ENCODE results near the gene PHKB.
"Not testable (repeated sequence)": the region's sequence is repeated elsewhere in the genome, so short reads cannot be mapped to it uniquely, and the experiment has no call there.

PHKB gene

GRCh38 chr16:47460711-47461597, at the start of gene PHKB, which contains the start of gene ITFG1:
Gene PHKB (plus strand): TSS chr16:47461331. CDS start chr16:47461351, 20 bp downstream.
Gene ITFG1 (minus strand): TSS chr16:47461063. CDS start chr16:47461045, 18 bp downstream.
- no peaks in the 10 kb centered on the region for H3K27me3 ChIP-seq (ENCODE audit: control insufficient read depth, insufficient read depth, low read length)
- peaks cover 16% of the 10 kb centered on the region for H3K4me1 ChIP-seq (ENCODE audit: control insufficient read depth, low read depth, low read length)
- H3K9me3 ChIP-seq (ENCODE audit: control insufficient read depth, low read depth, low read length): no peaks in the 10 kb centered on the region
- peak within 1 kb of the TSS; percentile 33 for H3K27ac ChIP-seq (ENCODE audit: low read length)
- H3K36me3 ChIP-seq (ENCODE audit: control insufficient read depth, low read depth, low read length): peaks cover 7% of the 10 kb centered on the region
- peak within 1 kb of the TSS; percentile 79 for H3K4me3 ChIP-seq (ENCODE audit: low read length)
- H3K9ac ChIP-seq (ENCODE audit: low read length): peak within 1 kb of the TSS; percentile 78

- H3K4me3 ChIP-seq (ENCODE audit: low read length): no peak overlapping the region
- no peaks in the 10 kb centered on the region for H3K4me1 ChIP-seq (ENCODE audit: control insufficient read depth, low read depth, low read length)
- no peak overlapping the region for H3K9ac ChIP-seq (ENCODE audit: low read length)
These were observed 48.1 kb upstream of the PHKB start for GRCh38 chr16:47413041-47413440.

GRCh38 chr16:47416869-47417268, 44.3 kb upstream of the PHKB start:
- Histone ChIP-seq H3K27me3 (ENCODE audit: control insufficient read depth, insufficient read depth, low read length) (no peaks in the 10 kb centered on the region), H3K9ac (ENCODE audit: low read length) (no peak overlapping the region), H3K4me1 (ENCODE audit: control insufficient read depth, low read depth, low read length) (no peaks in the 10 kb centered on the region), H3K9me3 (ENCODE audit: control insufficient read depth, low read depth, low read length) (no peaks in the 10 kb centered on the region), H3K4me3 (ENCODE audit: low read length) (no peak overlapping the region), H3K27ac (ENCODE audit: low read length) (no peak overlapping the region), H3K36me3 (ENCODE audit: control insufficient read depth, low read depth, low read length) (no peaks in the 10 kb centered on the region)

More at GRCh38 chr16:47413041-47413440, 48.1 kb upstream of the PHKB start:
- no peaks in the 10 kb centered on the region for H3K9me3 ChIP-seq (ENCODE audit: control insufficient read depth, low read depth, low read length)
- no peak overlapping the region for H3K27ac ChIP-seq (ENCODE audit: low read length)
- no peaks in the 10 kb centered on the region for H3K27me3 ChIP-seq (ENCODE audit: control insufficient read depth, insufficient read depth, low read length)
- H3K36me3 ChIP-seq (ENCODE audit: control insufficient read depth, low read depth, low read length): no peaks in the 10 kb centered on the region

- no peak overlapping the region for H3K9ac ChIP-seq (ENCODE audit: low read length)
- peaks cover 3% of the 10 kb centered on the region for H3K4me1 ChIP-seq (ENCODE audit: control insufficient read depth, low read depth, low read length)
- no peaks in the 10 kb centered on the region for H3K9me3 ChIP-seq (ENCODE audit: control insufficient read depth, low read depth, low read length)
- H3K27ac ChIP-seq (ENCODE audit: low read length): no peak overlapping the region
- peaks cover 5% of the 10 kb centered on the region for H3K36me3 ChIP-seq (ENCODE audit: control insufficient read depth, low read depth, low read length)
- no peaks in the 10 kb centered on the region for H3K27me3 ChIP-seq (ENCODE audit: control insufficient read depth, insufficient read depth, low read length)
- no peak overlapping the region for H3K4me3 ChIP-seq (ENCODE audit: low read length)
These were observed 36.3 kb upstream of the PHKB start for GRCh38 chr16:47424846-47425245.

GRCh38 chr16:47426806-47427205, 34.3 kb upstream of the PHKB start:
- peaks cover 5% of the 10 kb centered on the region for H3K36me3 ChIP-seq (ENCODE audit: control insufficient read depth, low read depth, low read length)
- peaks cover 3% of the 10 kb centered on the region for H3K4me1 ChIP-seq (ENCODE audit: control insufficient read depth, low read depth, low read length)
- H3K27me3 ChIP-seq (ENCODE audit: control insufficient read depth, insufficient read depth, low read length): no peaks in the 10 kb centered on the region
- no peak overlapping the region for H3K4me3 ChIP-seq (ENCODE audit: low read length)
- no peak overlapping the region for H3K9ac ChIP-seq (ENCODE audit: low read length)
- H3K27ac ChIP-seq (ENCODE audit: low read length): no peak overlapping the region
- no peaks in the 10 kb centered on the region for H3K9me3 ChIP-seq (ENCODE audit: control insufficient read depth, low read depth, low read length)

- Histone ChIP-seq H3K4me3 (ENCODE audit: low read length) (no peak overlapping the region), H3K27me3 (ENCODE audit: control insufficient read depth, insufficient read depth, low read length) (no peaks in the 10 kb centered on the region), H3K27ac (ENCODE audit: low read length) (no peak overlapping the region), H3K9me3 (ENCODE audit: control insufficient read depth, low read depth, low read length) (no peaks in the 10 kb centered on the region), H3K36me3 (ENCODE audit: control insufficient read depth, low read depth, low read length) (peaks cover 5% of the 10 kb centered on the region), H3K4me1 (ENCODE audit: control insufficient read depth, low read depth, low read length) (no peaks in the 10 kb centered on the region), H3K9ac (ENCODE audit: low read length) (no peak overlapping the region)
These were observed 29.2 kb upstream of the PHKB start for GRCh38 chr16:47431960-47432359.

- H3K36me3 ChIP-seq (ENCODE audit: control insufficient read depth, low read depth, low read length); H3K4me1 ChIP-seq (ENCODE audit: control insufficient read depth, low read depth, low read length); H3K4me3 ChIP-seq (ENCODE audit: low read length); H3K9me3 ChIP-seq (ENCODE audit: control insufficient read depth, low read depth, low read length); H3K27me3 ChIP-seq (ENCODE audit: control insufficient read depth, insufficient read depth, low read length); H3K9ac ChIP-seq (ENCODE audit: low read length); H3K27ac ChIP-seq (ENCODE audit: low read length): not testable (repeated sequence)
These were observed 26.9 kb upstream of the PHKB start for GRCh38 chr16:47434274-47434673.

GRCh38 chr16:47440066-47440465, 21.1 kb upstream of the PHKB start:
- not testable (repeated sequence) for H3K36me3 ChIP-seq (ENCODE audit: control insufficient read depth, low read depth, low read length); H3K27me3 ChIP-seq (ENCODE audit: control insufficient read depth, insufficient read depth, low read length); H3K4me1 ChIP-seq (ENCODE audit: control insufficient read depth, low read depth, low read length); H3K4me3 ChIP-seq (ENCODE audit: low read length); H3K27ac ChIP-seq (ENCODE audit: low read length); H3K9ac ChIP-seq (ENCODE audit: low read length); H3K9me3 ChIP-seq (ENCODE audit: control insufficient read depth, low read depth, low read length)

GRCh38 chr16:47442884-47443283, 18.2 kb upstream of the PHKB start:
- H3K27ac ChIP-seq (ENCODE audit: low read length); H3K4me1 ChIP-seq (ENCODE audit: control insufficient read depth, low read depth, low read length); H3K27me3 ChIP-seq (ENCODE audit: control insufficient read depth, insufficient read depth, low read length); H3K4me3 ChIP-seq (ENCODE audit: low read length); H3K9me3 ChIP-seq (ENCODE audit: control insufficient read depth, low read depth, low read length); H3K36me3 ChIP-seq (ENCODE audit: control insufficient read depth, low read depth, low read length); H3K9ac ChIP-seq (ENCODE audit: low read length): not testable (repeated sequence)

GRCh38 chr16:47446431-47446830, 14.7 kb upstream of the PHKB start:
- Histone ChIP-seq H3K27me3 (ENCODE audit: control insufficient read depth, insufficient read depth, low read length) (no peaks in the 10 kb centered on the region), H3K4me3 (ENCODE audit: low read length) (no peak overlapping the region), H3K4me1 (ENCODE audit: control insufficient read depth, low read depth, low read length) (no peaks in the 10 kb centered on the region), H3K9ac (ENCODE audit: low read length) (no peak overlapping the region), H3K36me3 (ENCODE audit: control insufficient read depth, low read depth, low read length) (peaks cover 15% of the 10 kb centered on the region), H3K9me3 (ENCODE audit: control insufficient read depth, low read depth, low read length) (no peaks in the 10 kb centered on the region), H3K27ac (ENCODE audit: low read length) (no peak overlapping the region)

- Histone ChIP-seq H3K4me1 (ENCODE audit: control insufficient read depth, low read depth, low read length) (no peaks in the 10 kb centered on the region), H3K4me3 (ENCODE audit: low read length) (no peak overlapping the region), H3K9me3 (ENCODE audit: control insufficient read depth, low read depth, low read length) (no peaks in the 10 kb centered on the region), H3K36me3 (ENCODE audit: control insufficient read depth, low read depth, low read length) (peaks cover 38% of the 10 kb centered on the region), H3K9ac (ENCODE audit: low read length) (no peak overlapping the region), H3K27me3 (ENCODE audit: control insufficient read depth, insufficient read depth, low read length) (no peaks in the 10 kb centered on the region), H3K27ac (ENCODE audit: low read length) (no peak overlapping the region)
These were observed 12.1 kb upstream of the PHKB start for GRCh38 chr16:47448830-47449575.
